ENCODE data around the gene KAZN. TPM values are rescaled to one million over a fixed set of nuclear protein-coding genes. Genes with fewer than 3 reads are reported as not detected.

Gene KAZN
- polyA plus RNA-seq, 1 experiment, result 5.5 TPM

DNA sequence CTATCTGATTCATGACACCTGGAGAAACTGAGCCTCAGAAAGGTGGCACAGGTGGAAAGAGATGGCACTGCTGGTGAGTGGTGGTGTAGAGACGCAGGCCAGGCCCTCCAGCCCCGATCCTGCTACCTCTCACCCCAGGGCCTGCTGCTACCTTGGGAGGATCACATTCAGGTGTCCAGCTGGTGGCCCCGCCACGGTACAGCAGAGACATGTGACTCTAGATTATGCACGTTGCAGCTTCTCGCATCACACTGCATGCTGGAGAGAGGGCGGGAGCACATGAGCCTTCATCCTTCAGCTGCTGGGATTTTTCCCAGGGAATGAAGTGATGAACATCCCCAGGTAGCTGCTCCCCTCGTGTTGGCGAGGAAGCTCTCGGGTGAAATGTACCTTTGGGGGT, 32.9 kb downstream of the KAZN start:
- H3K36me3 ChIP-seq (ENCODE audit: control insufficient read depth, insufficient read depth, low read length), result no peaks in the 10 kb centered on the region
- ChIA-PET CTCF (no interaction called here), POLR2A (no interaction called here)
- H3K27me3 ChIP-seq (ENCODE audit: control insufficient read depth, insufficient read depth, low read length), result no peaks in the 10 kb centered on the region
- DNase-seq (ENCODE audit: low read depth), result no peak
- no peak overlapping the region for H3K4me3 ChIP-seq (ENCODE audit: low read depth, low read length)
- TF ChIP-seq, protein P1, sequence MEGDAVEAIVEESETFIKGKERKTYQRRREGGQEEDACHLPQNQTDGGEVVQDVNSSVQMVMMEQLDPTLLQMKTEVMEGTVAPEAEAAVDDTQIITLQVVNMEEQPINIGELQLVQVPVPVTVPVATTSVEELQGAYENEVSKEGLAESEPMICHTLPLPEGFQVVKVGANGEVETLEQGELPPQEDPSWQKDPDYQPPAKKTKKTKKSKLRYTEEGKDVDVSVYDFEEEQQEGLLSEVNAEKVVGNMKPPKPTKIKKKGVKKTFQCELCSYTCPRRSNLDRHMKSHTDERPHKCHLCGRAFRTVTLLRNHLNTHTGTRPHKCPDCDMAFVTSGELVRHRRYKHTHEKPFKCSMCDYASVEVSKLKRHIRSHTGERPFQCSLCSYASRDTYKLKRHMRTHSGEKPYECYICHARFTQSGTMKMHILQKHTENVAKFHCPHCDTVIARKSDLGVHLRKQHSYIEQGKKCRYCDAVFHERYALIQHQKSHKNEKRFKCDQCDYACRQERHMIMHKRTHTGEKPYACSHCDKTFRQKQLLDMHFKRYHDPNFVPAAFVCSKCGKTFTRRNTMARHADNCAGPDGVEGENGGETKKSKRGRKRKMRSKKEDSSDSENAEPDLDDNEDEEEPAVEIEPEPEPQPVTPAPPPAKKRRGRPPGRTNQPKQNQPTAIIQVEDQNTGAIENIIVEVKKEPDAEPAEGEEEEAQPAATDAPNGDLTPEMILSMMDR (IDR thresholded peaks at IDR 0.05; ENCODE audit: insufficient read depth, low read depth, low read length), result no peak

- ChIA-PET CTCF (no interaction called here), POLR2A (no interaction called here)
- no peak for DNase-seq (ENCODE audit: low read depth)
- Histone ChIP-seq H3K27me3 (ENCODE audit: control insufficient read depth, insufficient read depth, low read length) (no peaks in the 10 kb centered on the region), H3K36me3 (ENCODE audit: control insufficient read depth, insufficient read depth, low read length) (no peaks in the 10 kb centered on the region), H3K4me3 (ENCODE audit: low read depth, low read length) (no peak overlapping the region)
- TF ChIP-seq, protein P1 (IDR thresholded peaks at IDR 0.05; ENCODE audit: insufficient read depth, low read depth, low read length), result no peak
Observed at GRCh38 chr1:14634486-14634885, 36.0 kb downstream of the KAZN start.

DNA sequence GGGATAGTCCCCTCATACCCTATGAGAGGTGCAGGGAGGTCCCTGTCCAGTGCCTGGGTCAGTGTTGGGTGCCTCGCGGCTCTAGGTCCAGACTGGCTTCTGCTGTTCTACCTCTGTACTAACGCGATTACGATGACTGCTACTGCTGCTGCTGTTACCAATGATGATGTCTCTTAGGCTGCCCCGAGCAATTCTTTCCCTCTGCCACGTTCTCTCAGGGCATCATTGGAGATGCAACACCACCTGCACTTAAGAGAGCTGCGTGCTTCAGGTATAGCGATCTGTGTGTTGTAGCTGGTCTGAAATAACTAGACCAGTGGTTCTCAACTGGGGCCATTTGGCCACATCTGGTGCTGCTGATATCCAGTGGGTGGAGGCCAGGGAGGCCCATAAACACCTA, 36.9 kb downstream of the KAZN start:
- no peak overlapping the region for H3K4me3 ChIP-seq (ENCODE audit: low read depth, low read length)
- TF ChIP-seq, protein P1 (IDR thresholded peaks at IDR 0.05; ENCODE audit: insufficient read depth, low read depth, low read length), result no peak
- H3K27me3 ChIP-seq (ENCODE audit: control insufficient read depth, insufficient read depth, low read length), result no peaks in the 10 kb centered on the region
- ChIA-PET POLR2A (no interaction called here), CTCF (no interaction called here)
- no peak for DNase-seq (ENCODE audit: low read depth)
- no peaks in the 10 kb centered on the region for H3K36me3 ChIP-seq (ENCODE audit: control insufficient read depth, insufficient read depth, low read length)

GRCh38 chr1:14636897-14637632, 38.6 kb downstream of the KAZN start:
- TF ChIP-seq, protein P1 (IDR thresholded peaks at IDR 0.05; ENCODE audit: insufficient read depth, low read depth, low read length), result no peak
- CTCF ChIA-PET, result no interaction called here

GRCh38 chr1:14639291-14640050, 41.0 kb downstream of the KAZN start:
- ChIA-PET CTCF (no interaction called here), POLR2A (no interaction called here)
- no peaks in the 10 kb centered on the region for H3K27me3 ChIP-seq (ENCODE audit: control insufficient read depth, insufficient read depth, low read length)
- TF ChIP-seq, protein P1 (IDR thresholded peaks at IDR 0.05; ENCODE audit: insufficient read depth, low read depth, low read length), result no peak
- DNase-seq (ENCODE audit: low read depth), result no peak
- no peaks in the 10 kb centered on the region for H3K36me3 ChIP-seq (ENCODE audit: control insufficient read depth, insufficient read depth, low read length)
- H3K4me3 ChIP-seq (ENCODE audit: low read depth, low read length), result no peak overlapping the region

More at GRCh38 chr1:14636897-14637632, 38.6 kb downstream of the KAZN start:
- DNase-seq (ENCODE audit: low read depth), result no peak
- H3K27me3 ChIP-seq (ENCODE audit: control insufficient read depth, insufficient read depth, low read length), result no peaks in the 10 kb centered on the region
- H3K36me3 ChIP-seq (ENCODE audit: control insufficient read depth, insufficient read depth, low read length), result no peaks in the 10 kb centered on the region
- no peak overlapping the region for H3K4me3 ChIP-seq (ENCODE audit: low read depth, low read length)
- POLR2A ChIA-PET, result no interaction called here

Data from BJ (cell line).